ENCODE data around the gene PALLD.
"Not testable (repeated sequence)": the region's sequence is repeated elsewhere in the genome, so short reads cannot be mapped to it uniquely, and the experiment has no call there.

Gene PALLD

DNA sequence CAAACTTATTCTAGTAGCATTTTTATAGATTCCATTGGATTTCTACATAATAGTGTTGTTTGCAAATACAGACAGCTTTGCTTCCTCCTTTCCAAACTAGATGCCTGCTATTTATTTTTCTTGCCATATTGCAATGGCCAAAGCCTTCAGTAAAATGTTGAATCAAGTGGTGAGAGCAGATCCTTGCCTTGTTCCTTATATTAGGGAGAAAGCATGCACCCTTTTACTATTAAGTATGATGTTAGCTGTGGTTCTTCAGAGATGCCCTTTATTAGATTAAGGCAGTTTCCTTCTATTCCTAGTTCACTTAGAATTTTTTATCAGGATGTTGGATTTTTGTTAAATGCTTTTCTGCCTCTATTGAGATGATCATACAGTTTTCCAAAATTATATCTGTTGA, 279.5 kb downstream of the PALLD start:
- DNase-seq, result no peak

- no peak for DNase-seq
Observed at GRCh38 chr4:168777277-168777965, 280.6 kb downstream of the PALLD start.

DNA sequence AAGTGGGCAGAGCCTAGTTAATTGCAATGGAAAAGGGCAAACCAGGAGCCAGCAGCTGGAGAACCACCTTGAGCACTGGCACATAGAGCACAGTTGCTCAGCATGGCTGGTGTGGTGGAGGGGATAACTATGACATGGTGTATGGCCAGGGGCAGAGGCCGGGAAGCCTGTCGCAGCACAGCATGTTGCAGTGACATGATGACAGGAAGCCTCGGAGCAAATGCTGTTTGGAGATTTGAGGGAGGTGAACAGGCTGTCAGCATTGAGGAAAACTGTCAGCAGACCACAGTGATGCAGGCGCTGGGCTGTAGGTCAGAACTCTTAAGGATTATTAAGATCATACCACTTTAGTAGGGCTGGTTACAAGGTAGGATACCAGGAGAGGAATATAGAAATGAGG, 284.5 kb downstream of the PALLD start:
- no peak for DNase-seq

DNA sequence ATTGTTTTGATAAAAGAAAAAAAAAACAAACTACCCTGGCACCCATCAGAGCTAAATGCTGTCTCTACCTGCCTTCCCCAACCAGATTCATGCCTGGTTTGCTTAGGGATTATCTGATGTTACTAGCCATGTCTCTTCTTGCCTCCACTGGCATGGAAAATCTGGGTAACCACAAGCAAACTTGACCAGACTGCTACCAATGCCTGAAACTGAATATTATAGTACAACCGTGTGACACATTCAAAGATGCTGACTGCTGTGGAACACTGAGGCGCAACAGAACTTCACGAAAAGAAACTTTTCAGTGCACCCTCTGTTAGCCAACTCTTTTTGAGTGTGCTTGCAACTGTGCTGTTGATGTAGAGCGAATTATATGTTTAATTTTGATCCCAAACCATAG, 285.1 kb downstream of the PALLD start:
- no peak for DNase-seq

GRCh38 chr4:168782439-168782838, 285.6 kb downstream of the PALLD start:
- DNase-seq, result no peak

GRCh38 chr4:168784786-168785461, 288.1 kb downstream of the PALLD start:
- DNase-seq, result no peak

GRCh38 chr4:168787334-168787733, 290.5 kb downstream of the PALLD start:
- no peak for DNase-seq

- DNase-seq, result no peak
Observed at GRCh38 chr4:168787801-168788595, 291.1 kb downstream of the PALLD start.

- no peak for DNase-seq
Observed at GRCh38 chr4:168790898-168791297, 294.0 kb downstream of the PALLD start.

DNA sequence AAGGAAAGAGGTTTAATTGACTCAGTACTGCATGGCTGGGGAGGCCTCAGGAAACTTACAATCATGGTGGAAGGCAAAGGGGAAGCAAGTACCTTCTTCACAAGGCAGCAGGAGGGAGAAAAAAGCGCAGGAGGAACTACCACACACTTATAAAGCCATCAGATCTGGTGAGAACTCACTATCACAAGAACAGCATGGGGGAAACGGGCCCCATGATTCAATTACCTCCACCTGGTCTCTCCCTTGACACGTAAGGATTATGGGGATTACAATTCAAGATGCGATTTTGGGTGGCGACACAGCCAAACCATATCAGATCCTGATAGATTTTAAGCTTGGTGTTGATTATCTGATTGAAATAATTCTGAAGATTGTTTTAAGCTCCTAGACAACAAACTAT, 294.5 kb downstream of the PALLD start:
- no peak for DNase-seq

DNA sequence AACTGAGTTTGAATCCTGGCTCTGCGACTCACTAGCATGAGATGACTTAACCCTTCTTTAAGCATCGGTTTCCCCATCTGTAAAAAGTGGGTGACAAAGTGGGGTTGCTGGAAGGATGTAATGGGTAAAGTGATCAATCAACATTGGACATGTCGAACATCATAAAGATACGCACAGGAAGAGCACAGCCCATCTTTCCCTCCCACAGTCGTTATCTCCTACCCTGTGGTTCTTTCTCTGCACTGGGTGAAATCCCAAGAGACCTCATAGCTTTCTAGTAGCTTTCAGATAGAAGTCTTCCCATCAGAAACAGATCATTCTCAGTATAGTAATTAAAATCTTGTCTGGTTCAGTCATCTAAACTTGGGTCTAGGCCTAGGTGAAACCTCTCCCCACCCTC, 296.7 kb downstream of the PALLD start:
- no peak for DNase-seq

GRCh38 chr4:168794092-168794707, 297.3 kb downstream of the PALLD start:
- DNase-seq, result no peak

DNA sequence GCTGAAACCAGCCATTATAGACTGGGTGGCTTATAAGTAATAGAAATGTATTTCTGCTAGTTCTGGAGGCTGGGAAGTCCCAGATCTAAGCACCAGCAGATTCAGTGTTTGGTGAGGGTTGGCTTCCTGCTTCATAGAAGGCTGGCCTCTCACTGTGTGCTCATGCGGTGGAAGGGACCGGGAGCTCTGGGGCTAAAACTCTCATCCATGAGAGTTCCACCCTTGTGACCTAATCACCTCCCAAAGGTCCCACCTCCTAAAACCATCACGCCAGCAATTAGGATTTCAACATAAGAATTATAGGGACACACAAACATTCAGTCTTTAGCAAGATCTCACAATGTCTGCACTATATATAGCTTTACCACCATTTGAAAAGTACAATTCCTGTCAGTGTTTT, 298.0 kb downstream of the PALLD start:
- no peak for DNase-seq

DNA sequence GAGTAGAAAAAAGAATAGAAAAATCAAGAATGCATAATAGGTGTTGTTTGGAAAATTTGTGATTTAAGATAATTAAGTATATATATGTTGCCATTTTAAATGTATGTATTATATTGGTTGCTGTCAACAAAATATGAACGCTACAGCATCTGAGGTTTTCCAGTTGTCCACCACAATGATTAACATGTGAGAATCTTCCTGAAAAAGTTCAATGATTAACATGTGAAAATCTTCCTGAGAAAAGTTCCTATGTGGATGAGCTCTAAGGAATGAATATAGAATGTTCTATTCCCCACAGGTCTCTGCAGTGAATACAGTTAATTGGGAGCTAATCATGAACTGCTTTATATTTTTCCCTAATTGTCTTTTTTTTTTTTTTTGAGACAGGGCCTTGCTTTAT, 298.5 kb downstream of the PALLD start:
- no peak for DNase-seq

GRCh38 chr4:168796362-168797106, 299.7 kb downstream of the PALLD start:
- no peak for DNase-seq

- DNase-seq, result no peak
Observed at GRCh38 chr4:168797194-168797593, 300.3 kb downstream of the PALLD start.

GRCh38 chr4:168797738-168798375, 301.0 kb downstream of the PALLD start:
- DNase-seq, result no peak

DNA sequence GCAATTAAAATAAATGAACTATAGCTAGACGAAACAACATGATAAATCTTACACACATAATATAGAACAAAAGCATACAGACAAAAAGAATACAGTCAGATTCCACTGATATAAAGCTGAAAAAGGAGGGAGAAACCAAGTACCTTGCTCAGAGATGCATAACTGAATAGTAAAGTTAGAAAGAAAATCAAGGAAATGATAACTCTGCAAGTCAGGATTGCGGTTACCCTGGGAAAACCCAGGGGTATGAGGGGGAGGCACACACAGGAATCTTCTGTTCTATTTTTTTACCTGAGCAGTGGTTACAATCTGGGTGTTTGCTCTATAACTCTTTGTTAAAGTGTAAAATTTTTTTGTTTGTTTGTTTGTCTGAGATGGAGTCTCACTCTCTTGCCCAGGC, 304.1 kb downstream of the PALLD start:
- no peak for DNase-seq

DNA sequence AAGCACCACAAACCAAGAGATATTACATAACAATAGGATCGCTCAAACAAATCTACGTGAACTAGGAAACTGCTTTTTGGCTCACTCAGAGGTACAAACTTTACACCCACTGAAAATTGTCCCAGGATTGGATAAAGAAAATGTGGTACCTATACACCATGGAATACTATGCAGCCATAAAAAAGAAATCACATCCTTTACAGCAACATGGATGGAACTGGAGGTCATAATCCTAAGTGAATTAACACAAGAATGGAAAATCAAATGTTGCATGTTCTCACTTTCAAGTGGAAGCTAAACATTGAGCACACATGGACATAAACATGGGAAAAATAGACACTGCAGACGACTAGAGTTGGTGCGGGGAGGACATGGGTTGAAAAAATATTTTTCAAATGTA, 305.4 kb downstream of the PALLD start:
- no peak for DNase-seq

DNA sequence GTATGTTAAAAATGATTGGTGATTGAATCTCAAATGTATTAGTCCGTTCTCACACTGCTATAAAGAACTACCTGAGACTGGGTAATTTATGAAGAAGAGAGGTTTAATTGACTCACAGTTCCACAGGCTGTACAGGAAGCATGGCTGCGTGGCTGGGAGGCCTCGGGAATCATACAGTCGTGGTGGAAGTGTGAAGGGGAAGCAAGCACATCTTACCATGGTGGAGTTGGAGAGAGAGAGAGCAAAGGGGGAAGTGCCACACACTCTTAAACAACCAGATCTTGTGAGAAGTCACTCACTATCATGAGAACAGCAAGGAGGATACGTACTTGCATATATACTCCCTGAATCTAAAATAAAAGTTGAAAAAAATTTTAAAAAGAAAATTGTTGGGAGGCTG, 306.2 kb downstream of the PALLD start:
- DNase-seq, result not testable (repeated sequence)

DNA sequence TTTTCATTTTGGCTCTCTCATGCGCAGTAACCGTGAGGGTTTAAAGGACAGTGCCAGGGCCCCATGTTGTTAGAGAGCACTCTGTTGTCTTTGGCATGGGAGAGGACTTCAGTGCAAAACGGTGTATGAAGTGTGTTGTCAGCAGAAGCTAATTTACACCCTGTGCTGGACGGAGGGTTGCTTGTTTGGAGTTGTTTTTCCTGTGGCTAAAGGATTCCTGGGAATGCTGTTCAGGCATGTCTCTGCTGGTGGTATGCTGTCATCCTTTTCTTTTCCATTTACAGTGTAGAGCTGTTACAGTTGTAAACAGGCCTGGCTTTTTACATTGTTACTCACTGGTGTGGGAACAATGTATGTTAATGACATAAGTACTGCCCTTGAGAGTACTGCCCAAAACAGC, 306.9 kb downstream of the PALLD start:
- DNase-seq, result no peak

GRCh38 chr4:168804146-168804545, 307.3 kb downstream of the PALLD start:
- DNase-seq, result no peak

Data from activated T-cell treated with anti-CD3 and anti-CD28 coated beads, Interleukin-2, amount 50 U/mL, for 1 hour (primary cell).